Measurements from ENCODE around the gene ABRACL. TPM values are rescaled to one million over a fixed set of nuclear protein-coding genes. Genes with fewer than 3 reads are reported as not detected.
"Not testable (repeated sequence)": the region's sequence is repeated elsewhere in the genome, so short reads cannot be mapped to it uniquely, and the experiment has no call there.

The ABRACL gene
- total RNA-seq, 1 experiment from 2014 or later, result 83.0 TPM

DNA sequence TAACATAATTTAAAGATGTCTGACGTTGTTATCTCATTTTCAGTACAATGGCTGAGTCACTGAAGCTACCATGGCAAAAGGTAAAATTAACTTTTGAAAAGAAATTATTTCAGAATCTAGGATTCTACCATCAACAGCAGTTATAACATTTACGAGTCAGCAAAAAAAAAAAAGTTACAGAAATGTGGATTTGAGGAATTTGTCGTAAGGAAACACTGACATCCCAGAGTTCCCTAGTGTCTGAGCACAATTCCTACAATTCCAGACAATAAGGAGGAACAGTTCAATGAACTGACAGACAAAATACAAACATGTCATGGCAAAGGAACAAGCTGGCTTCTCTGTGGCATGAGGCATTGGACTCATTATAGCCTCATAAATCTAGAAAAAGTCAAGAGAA, 19.1 kb downstream of the ABRACL start:
- in situ Hi-C loops (cut with HindIII; ENCODE audit: low pct_unique_long_range_greater_than_20kb, low sequenced_read_pairs), result no loop called here

DNA sequence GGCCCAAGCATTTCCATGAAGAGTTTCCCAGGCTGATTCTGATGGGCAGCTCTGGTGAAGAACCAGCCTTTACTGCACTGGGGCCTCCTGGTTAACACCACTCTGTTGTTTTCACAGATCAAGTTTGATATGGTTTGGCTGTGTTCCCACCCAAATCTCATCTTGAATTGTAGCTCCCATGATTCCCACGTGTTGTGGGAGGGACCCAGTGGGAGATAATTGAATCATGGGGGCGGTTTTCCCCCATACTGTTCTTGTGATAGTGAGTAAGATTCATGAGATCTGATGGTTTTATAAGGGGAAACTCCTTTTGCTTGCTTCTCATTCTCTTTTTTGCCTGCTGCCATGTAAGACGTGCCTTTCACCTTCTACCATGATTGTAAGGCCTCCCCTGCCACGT, 20.4 kb downstream of the ABRACL start:
- in situ Hi-C loops (cut with HindIII; ENCODE audit: low pct_unique_long_range_greater_than_20kb, low sequenced_read_pairs); DNase-seq (ENCODE audit: low read depth): not testable (repeated sequence)

More for the DNA sequence above, 19.1 kb downstream of the ABRACL start:
- DNase-seq (ENCODE audit: low read depth), result no peak

DNA sequence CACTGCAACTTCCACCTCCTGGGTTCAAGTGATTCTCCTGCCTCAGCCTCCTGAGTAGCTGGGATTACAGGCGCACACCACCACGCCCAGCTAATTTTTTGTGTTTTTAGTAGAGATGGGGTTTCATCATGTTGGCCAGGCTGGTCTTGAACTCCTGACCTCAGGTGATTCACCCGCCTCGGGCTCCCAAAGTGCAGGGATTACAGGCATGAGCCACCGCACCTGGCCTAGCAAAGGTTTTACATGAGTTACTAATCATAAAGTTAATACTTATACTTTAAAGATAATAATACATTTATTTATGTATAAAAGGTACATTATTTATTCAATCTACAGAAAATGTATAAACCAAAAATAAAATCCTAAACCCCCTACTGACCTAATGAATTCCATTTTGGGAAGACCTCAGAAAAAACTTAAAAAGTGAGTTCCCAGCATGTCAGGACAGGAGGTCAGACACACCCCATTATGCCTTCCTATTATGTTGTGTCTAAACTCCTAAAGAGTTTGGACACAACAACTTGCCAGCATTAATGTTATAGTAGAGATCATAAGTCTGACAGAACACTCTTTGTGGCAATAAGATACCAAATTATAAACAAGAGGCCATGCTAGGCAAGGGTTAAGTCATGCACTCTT, 21.7 kb downstream of the ABRACL start:
- DNase-seq (ENCODE audit: low read depth); in situ Hi-C loops (cut with HindIII; ENCODE audit: low pct_unique_long_range_greater_than_20kb, low sequenced_read_pairs): not testable (repeated sequence)

DNA sequence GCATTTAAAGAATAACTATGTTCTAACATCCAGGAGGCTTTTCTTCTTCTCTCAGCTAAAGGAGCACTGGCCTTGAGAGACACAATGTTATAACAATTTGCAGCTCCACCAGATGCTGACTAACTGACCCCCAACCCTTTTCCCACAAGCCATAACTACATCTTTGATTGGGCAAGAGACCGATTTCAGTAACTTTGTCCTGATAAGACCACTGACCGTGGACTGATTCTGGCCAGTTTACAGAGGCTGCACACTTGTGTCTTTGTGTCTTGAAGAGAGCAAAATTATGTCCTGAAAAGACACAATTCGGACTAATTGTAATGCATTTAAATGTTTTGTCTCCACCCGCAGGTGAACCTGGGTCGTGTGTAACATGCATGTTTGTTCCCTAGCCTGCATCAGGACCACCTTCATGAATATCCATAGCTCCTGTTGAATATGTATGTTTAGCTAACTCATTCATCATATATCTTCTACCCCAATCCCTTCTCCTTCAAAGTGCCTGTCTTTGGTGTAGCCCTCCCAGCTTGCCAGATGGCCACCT, 22.3 kb downstream of the ABRACL start:
- in situ Hi-C loops (cut with HindIII; ENCODE audit: low pct_unique_long_range_greater_than_20kb, low sequenced_read_pairs), result no loop called here
- DNase-seq (ENCODE audit: low read depth), result no peak

DNA sequence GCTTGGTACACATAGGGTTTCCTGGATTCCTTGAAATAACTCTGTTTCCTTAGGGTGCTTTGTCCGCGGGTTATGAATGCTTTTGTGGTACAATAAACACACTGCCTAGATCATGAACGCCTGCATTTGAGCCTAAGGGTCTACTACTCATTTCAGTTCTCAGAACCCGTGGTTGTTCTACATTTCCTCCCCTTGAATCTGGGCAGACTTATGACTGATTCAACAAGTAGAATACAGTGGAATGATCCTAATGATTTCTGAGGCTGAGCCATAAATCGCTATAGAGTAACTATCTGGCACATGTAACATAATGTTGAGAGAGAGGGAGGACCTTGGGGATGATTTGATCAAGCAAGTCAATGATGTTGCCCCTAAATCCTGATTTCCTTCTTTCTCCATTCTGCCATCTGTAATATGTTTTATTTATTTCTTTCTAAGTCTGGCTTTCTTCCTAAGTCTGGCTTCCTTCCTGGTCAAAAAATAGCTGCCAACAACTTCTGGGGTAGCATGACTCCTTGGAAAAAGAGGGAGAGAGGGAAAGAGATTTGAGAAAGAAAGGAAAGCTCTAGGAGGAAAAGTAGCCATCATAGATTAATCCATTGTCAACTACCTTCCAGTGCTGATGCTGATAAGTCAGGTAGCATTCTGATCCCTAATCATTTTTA, 23.0 kb downstream of the ABRACL start:
- in situ Hi-C loops (cut with HindIII; ENCODE audit: low pct_unique_long_range_greater_than_20kb, low sequenced_read_pairs), result no loop called here
- DNase-seq (ENCODE audit: low read depth), result no peak

DNA sequence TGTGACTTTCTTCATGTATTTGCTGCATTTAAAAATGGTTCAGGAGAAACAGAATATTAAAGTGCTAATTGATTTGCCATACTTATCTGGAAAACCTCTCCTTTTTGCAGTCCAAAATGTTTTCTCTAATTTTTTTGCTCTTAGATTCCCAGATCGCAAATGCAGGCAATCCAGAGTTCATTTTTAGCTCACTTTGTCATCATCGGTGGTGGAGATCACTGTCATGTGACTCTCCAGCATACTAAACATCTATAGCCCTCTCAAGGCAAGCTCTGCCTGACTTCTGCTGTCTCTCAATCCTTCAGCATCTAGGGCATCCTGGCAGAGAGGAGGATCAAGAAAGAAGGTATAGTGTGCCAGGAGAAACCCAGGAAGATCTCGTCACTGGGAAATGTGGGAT, 24.8 kb downstream of the ABRACL start:
- no peak for DNase-seq (ENCODE audit: low read depth)
- in situ Hi-C loops (cut with HindIII; ENCODE audit: low pct_unique_long_range_greater_than_20kb, low sequenced_read_pairs), result no loop called here

DNA sequence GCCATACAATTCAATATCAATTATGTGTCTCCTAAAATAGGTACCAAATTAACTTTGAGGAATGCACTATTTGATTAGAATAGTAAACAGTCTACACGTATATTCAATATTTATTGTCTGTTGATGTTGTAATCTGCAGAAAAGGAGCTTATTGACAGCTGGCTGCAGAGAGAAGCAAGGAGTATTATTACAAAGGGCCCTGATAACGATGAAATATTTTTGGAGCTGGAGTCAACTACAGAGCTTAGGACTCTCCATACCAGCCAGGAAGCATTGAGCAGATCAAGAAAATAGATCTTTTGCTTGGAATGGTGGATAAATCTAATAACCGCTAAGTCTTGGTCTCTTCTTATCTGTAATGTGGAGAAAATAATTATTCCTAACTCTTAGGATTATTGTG, 25.5 kb downstream of the ABRACL start:
- in situ Hi-C loops (cut with HindIII; ENCODE audit: low pct_unique_long_range_greater_than_20kb, low sequenced_read_pairs), result no loop called here
- no peak for DNase-seq (ENCODE audit: low read depth)

DNA sequence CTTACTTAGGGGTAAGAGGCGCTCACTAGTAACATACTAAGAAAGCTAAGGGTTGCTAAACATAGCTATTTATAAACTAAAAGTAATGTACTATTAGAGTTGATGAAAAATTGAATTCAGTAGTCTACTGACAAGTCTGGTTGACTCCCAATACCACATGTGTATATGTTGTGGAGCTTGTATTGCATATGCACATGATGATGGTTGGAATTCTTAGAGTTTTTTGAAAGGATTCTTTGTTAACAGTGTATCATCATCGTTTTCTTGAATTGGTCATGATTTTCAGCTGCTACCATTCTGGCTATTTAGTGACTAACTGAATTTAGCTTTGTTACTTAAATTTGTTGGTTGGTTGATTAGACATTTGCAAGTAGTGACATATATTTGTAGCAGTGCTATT, 27.2 kb downstream of the ABRACL start:
- in situ Hi-C loops (cut with HindIII; ENCODE audit: low pct_unique_long_range_greater_than_20kb, low sequenced_read_pairs), result no loop called here
- DNase-seq (ENCODE audit: low read depth), result no peak

DNA sequence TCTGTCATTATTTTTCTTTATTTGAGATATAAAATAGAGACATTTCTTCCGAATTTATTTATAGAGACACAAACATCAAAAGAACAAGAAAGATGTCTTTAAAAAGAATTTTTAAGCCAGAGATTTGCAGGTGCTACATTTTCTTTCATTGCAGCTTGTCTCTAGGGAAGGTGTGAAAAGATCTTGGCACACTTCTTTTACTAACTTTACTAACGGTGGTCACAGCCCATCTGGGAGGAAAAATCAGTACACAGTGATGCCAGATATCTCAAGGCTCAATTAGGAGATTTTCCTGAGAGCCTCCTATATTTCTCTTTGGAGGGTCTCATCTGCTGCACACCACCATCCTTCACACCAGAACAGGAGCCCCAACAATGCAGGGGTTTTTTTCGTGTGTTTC, 29.5 kb downstream of the ABRACL start:
- no peak for DNase-seq (ENCODE audit: low read depth)
- in situ Hi-C loops (cut with HindIII; ENCODE audit: low pct_unique_long_range_greater_than_20kb, low sequenced_read_pairs), result no loop called here

DNA sequence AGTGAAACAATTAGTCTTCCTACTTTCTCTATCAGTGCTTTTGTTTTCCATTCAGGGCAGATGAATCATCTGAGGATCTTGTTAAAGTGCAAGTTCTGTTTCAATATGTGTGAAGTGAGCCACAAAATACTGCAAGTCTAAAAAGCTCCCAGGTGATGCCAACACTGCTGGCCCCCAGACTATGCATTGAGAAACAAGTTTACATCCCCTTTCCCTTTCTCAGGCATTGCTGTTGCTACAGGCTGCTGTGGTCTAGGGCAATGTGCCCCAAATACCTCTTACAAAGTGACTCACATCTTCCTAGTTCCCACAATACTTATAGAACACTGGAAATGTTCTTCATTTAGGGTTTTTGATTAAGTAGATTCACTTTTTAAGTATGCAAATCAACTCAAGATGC, 31.8 kb downstream of the ABRACL start:
- in situ Hi-C loops (cut with HindIII; ENCODE audit: low pct_unique_long_range_greater_than_20kb, low sequenced_read_pairs), result no loop called here
- no peak for DNase-seq (ENCODE audit: low read depth)

DNA sequence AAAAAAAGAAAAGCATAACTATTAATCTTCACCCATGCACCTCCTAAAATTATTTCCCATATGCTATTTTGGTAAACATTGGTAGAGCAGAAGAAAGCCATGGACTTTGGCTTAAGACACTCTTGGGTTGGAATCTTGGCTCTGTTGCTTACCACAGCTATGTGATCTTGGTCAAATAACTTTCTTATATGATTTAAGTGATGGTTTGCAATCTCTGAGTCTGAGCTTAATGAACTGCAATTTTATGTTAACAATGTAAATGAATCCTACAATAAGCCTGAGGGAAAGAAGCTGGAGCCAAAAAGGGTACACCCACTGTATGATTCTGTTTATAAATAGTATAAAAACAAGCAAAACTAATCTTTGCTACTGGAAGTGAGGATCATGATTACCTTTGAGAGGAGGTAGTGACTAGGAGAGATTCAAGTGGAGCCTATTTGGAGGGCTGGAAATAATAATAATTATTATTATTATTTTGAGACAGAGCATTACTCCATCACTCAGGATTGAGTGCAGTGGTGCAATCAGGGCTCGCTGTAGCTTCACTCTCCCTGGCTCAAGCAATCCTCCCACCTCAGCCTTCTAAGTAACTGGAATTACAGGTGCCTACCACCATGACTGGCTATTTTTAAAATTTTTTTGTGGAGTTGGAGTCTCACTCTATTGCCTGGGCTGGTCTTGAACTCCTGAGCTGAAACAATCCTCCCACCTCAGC, 34.5 kb downstream of the ABRACL start:
- in situ Hi-C loops (cut with HindIII; ENCODE audit: low pct_unique_long_range_greater_than_20kb, low sequenced_read_pairs), result no loop called here
- no peak for DNase-seq (ENCODE audit: low read depth)

DNA sequence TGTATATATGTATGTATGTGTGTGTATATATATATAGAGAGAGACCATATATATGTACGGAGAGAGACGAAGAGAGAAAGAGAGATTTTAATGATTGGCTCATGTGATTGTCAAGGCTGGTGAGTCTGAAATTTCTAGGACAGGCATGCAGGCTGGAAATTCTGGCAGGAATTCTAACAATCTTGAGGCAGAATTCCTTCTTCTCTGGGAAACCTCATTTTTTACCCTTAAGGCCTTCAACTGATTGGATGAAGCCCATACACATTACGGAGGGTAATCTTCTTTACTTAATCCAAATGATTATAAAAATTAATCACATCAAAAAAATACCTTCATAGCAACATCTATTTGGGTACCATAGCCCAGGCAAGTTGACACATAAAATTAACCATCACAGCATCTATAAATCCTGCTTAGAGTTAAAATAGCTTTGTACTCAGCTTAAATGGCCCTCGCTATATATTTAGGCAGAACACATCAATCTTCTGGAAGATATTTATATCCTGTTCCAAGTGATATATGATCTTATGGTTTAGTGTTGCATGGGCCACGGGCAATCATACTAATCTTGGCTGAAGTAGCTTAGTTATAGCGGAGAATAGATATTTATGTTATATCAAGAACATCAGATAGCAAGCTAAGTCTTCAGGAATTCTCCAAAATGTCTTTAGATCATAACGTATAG, 36.6 kb downstream of the ABRACL start:
- no peak for DNase-seq (ENCODE audit: low read depth)
- in situ Hi-C loops (cut with HindIII; ENCODE audit: low pct_unique_long_range_greater_than_20kb, low sequenced_read_pairs), result no loop called here

DNA sequence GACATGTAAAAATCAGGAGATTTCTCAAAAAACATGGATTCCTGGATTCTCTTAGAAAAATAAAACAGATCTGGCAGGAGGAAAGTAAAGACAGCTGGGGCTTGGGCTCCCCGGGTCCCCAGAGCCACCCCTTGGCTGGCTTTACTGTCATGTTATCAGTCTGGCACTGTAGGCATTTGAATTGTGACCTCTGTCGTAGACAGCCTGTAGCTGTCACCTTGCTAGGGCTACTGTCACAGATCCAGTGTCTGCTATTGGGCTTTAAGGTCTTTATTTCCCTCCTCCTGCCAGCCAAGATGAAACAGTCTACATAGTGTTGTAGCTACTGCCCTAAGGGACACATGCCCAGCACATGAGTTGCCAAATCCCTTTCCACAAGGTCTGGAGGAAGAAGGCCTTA, 37.5 kb downstream of the ABRACL start:
- in situ Hi-C loops (cut with HindIII; ENCODE audit: low pct_unique_long_range_greater_than_20kb, low sequenced_read_pairs), result no loop called here
- no peak for DNase-seq (ENCODE audit: low read depth)

DNA sequence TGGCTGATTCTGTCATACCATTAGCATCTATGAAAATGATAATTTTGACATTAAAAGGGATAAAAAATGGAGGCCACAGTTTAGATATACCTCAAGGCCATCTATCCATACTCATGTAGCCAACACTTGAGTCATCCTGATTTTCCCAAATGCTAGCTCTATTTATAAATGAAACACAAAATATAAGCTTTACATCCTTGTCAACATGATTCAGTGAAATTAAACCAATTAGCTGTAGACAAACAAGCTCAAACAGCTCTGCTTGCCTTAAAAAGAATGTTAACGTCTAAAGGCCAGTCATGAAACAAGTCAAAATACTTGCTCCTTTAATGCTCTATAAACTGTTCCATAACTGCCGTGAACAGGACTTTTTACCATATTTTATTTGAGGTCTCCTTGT, 40.3 kb downstream of the ABRACL start:
- no peak for DNase-seq (ENCODE audit: low read depth)
- in situ Hi-C loops (cut with HindIII; ENCODE audit: low pct_unique_long_range_greater_than_20kb, low sequenced_read_pairs), result no loop called here

DNA sequence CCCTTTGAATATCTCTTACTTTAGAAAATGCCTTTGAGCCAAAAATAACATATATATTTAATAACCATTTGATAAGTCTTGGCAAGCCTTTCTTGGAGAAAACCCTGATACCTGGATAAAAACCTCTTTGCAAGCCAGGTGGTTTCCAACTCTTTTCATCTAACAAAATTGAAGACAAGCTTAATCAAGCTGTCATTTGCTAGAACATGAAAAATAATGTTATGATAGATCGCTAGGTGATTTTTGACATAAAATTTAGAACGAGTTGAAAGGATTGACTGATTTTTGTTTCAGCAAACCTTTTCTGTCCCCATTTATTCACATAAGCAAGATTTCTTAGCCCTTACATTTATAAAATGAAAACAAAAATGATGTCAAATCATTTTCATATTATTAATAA, 44.6 kb downstream of the ABRACL start:
- in situ Hi-C loops (cut with HindIII; ENCODE audit: low pct_unique_long_range_greater_than_20kb, low sequenced_read_pairs), result no loop called here
- DNase-seq (ENCODE audit: low read depth), result no peak

DNA sequence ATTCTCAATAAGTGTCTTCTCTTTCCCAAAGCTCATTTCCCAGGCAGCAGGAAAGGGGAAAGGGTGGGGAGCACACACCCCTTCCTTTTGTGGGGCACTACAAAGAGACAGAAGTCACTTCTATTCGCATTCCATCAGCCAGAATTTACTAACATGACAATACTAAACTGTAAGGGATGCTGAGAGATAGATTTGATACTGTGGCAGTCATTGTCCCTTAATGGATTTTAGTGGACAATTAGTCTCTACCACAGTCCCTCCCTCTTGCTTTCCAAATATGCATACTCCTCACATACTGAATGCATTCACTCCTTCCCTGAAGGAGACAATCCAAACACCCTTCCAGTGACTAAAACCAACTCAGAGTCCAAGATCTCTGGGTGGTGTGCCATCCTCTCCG, 50.5 kb downstream of the ABRACL start:
- in situ Hi-C loops (cut with HindIII; ENCODE audit: low pct_unique_long_range_greater_than_20kb, low sequenced_read_pairs), result no loop called here
- no peak for DNase-seq (ENCODE audit: low read depth)

DNA sequence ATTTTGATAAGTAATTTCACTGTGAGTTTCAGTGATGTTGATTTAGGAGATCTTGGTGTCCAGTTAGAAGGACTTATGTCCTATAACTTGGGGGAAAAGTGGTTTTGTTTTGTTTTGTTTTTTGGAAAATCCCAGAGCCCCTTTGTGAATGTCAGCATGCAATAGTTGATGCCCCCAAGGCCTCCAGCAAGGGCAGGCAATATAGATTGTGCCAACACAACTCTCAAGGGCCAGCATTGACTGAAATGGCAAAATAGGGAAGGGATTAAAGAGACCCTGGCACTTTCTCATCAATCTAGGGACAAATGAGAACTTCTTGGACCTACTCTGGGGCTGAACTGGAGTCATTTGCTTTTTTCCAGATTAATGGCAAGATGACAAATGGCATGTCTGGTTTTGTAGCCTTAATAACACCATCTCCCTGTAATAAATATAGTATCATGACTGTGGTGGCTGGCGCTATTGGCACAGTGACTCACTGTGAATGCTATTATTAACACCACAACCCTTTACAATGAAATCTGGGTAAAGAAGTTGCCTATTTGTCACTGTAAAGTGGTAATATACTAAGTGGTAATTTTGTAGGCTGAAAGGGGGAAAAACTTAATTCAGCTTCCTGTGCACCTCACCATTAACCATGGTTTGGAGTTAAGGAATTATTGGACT, 51.8 kb downstream of the ABRACL start:
- in situ Hi-C loops (cut with HindIII; ENCODE audit: low pct_unique_long_range_greater_than_20kb, low sequenced_read_pairs), result no loop called here
- no peak for DNase-seq (ENCODE audit: low read depth)

DNA sequence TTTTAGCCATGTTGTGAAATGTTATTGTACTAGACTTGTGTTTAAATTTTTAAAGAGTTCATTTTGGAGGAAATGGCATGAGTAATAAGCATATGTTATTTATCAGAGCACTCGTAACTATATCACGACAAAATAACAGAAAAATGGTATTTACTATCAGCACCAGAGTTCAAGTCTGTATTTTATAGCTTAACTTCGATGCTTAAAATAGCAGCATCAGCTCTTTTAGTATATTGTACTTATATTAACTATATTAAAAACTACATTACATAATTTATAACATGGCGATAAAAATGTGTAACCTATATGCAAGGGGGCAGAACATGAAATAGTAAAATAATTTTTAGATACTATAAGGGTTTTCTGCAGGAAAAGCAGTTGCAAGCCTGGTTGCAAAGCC, 52.9 kb downstream of the ABRACL start:
- no peak for DNase-seq (ENCODE audit: low read depth)
- in situ Hi-C loops (cut with HindIII; ENCODE audit: low pct_unique_long_range_greater_than_20kb, low sequenced_read_pairs), result no loop called here
